HG03097 (cell line): ENCODE data around the gene PTPN2.
A peak's percentile ranks its signal among the peaks of the same experiment; 100 is the strongest.

ENCODE experiments used
- ATAC-seq: cut with Tn5 transposase; IDR thresholded peaks from one replicate; pipeline ENCODE4 v1.9.1; 2021; ENCODE audit not compliant: unreplicated experiment, low FRiP score

PTPN2 gene

DNA sequence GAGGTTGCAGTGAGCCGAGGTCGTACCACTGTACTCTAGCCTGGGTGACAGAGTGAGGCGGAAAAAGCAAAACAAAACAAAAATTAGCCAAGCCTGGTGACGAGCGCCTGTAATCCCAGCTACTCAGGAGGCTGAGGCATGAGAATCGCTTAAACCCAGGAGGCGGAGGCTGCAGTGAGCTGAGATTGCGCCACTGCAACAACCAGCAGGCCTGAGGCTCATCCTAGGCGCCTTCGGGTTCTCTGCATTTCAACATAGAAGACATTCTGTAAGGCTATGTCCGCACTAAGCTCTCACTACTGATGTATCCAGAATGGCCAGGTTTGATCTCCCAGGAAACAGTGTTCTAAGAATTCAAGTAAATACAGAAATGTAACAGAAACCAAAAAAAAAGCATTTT lies 23.5 kb downstream of the PTPN2 start:
- ATAC-seq: no peak

DNA sequence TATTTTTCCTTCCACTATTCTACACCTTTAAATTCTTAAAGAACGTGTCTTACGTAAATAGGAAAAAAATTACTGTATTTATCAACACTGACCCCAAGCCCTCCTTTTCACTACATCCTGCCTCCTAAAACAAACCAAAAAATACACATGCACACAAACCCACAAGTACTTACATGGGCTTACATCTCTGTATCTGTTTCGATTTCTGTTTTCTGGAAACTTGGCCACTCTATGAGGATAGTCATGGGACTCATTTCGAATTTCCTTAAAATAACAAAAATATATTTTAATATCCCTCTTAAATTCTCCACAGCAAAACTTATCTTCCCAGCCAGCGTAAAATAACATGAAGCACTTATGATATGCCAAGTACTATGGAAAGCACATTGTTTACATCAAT lies 25.0 kb downstream of the PTPN2 start:
- no peak for ATAC-seq

DNA sequence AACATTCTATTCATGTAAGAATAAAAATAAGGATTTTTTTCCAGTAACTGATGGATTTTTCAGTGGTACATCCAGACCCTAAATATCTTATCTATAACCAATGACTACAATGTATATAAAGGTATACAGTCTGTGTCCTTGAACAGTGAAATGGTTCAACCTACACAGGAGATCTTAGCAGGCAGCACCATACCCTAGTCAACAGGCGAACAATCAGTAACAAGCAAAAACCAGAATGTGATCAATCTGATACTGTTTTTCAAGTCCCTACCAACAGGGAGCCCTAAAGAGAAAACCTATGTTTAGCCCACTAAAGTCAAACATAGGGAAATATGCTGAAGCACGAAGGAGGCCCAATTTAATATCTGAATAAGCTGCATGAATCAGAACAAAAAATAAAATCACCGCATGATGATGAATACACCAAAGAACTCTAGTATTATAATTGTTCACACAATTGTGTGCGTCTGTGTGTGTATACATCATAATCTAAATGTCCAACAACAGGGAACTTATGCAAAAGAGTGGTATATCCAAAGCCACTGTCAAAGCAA lies 26.0 kb downstream of the PTPN2 start:
- ATAC-seq: no peak

DNA sequence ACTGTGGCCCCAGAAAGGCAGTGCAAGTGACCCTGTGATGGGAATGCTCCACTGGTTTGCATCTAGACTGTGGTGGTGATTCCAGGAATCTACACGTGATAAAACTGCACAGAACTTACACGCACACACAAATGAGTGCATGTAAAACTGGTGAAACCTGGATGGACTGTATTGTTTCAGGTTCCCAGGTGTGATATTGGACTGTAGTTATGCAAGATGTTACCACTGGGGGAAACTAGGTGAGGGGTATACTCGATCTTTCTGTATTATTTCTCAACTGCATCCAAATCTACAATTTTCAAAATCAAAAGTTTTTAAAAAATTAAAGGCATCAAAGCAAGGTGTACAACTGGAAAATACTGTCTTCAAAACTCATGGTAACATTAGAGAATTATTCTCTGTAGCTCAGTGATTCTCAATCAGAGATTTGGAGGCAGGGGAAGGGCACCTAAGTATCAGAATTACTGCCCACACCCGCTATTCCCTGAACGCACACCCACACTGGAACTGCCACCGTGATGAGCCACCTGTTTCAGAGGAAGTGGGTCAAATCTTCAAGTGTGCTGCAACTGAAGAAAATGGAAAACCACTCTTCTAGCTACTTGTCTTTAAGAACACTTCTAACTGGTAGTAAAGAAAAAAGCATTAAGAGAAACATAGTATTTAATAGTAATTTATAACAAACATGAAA lies 26.7 kb downstream of the PTPN2 start:
- no peak for ATAC-seq

DNA sequence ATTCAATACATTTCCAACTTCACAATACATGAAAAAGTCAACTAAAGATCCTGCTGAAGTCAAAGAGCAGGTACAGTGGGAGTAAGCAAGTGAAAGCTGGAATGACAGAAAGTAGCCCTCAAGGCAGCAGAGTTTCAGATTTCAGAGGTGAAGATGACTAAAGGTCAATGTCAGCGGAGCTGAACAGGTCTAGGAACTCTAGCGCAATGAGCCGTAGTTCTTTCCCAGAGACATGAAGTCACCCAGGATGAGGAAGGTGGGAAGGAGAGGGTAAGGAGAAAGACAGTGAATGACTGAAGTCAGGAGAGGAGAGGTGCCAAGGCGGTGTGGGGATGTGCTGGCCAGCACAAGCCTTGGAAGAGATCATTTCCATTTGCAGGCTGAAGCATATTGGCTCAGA lies 28.1 kb downstream of the PTPN2 start:
- ATAC-seq: no peak

DNA sequence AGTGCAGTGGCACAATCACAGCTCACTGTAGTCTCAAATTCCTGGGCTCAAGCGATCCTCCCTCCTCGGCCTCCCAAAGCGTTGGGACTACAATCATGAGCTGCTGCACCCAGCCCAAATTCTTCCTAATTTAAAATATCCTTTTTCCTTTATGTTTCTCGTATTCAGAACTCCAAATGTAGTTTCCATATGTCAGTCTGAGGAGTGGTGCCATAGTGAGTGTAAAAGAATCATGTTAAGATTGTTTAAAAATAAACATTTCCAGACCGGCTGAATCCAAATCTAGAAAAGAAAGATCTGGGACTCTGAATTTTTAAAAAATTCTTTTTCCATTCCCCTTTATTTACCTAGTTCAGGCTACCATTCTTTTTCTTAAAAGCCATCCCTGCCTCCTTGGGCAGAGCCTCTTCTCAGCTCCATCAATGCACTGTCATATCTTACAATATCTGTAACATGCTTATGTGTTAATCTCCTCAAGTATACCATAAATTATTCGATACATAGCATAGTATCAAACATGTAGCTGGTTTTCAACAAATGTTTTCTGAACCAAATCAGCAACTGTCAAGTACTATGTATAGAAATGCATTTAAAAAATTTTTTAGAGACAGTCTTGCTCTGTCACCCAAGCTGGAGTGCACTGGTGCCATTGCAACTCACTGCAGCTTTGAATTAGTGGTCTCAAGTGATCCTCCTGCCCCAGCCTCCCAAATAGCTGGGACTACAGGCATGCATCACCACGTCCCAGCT lies 31.3 kb downstream of the PTPN2 start:
- no peak for ATAC-seq

DNA sequence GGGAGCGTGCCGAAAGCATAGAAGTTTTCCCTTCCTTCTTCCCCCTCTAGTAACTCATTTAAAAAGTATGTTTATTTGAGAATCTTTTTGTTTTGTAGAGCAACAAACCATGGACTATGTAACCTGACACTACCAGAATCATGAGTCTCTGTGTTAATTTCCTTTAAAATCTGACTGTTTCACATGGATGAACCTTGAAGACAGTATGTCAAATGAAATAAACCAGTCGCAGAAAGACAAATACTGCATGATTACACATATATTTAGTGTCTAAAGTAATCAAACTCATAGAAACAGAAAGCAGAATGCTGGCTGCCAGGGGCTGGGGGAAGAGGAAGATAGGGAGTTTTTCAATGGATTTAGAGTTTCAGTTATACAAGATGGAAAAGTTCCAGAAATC lies 32.3 kb downstream of the PTPN2 start:
- ATAC-seq: no peak

DNA sequence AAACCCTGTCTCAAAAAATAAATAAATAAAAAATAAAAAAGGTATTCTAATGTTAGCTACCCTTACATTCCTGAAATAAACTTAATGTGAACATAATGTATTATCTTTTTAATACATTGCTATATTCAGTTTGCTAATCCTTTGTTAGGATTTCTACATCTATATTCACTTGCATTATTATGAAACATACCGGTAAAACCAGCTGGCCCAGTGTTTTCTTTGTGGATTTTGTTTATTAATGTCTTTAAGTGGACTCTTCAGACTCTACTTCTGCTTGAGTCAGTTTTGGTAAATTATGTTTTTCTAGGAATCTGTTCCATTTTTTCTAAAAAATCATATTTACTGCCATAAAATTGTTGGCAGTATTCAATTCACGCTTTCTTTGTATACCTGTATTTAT lies 34.5 kb downstream of the PTPN2 start:
- no peak for ATAC-seq

DNA sequence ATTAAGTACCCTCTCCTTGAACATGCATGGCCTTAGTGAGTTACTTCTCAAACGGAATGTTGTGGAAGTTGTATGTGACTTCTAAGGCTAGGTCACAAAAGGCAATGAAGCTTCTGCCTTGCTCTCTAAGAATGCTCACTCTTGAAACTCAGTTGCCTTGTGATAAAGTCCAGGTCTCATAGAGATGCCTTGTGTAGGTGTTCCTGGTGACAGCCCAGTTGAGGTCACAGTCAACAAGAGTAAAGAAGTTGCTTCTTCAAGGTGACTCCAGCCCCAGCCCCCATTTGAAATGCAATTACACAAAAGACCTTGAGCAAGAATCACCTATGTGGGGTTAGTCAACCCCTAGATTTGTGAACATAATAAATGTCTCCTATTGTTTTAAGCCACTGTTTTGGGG lies 35.6 kb downstream of the PTPN2 start:
- ATAC-seq: no peak

DNA sequence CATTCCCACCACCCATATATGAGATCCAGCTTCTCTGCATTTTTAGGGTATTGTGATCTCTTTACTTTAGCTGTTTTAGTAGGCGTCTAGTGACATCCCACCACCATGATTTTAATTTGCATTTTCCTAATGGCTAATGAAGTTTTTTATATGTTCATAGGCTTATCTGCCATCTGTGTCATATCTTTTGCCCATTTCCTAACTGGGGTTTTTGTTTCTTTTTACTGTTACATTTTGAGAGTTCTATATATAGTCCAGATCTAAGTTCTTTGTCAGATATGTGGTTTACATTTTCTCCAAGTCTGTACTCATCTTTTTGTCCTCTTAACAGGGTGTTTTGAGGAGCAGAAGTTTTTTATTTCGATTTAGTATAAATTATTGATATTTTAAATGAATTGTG lies 39.6 kb downstream of the PTPN2 start:
- ATAC-seq: no peak

DNA sequence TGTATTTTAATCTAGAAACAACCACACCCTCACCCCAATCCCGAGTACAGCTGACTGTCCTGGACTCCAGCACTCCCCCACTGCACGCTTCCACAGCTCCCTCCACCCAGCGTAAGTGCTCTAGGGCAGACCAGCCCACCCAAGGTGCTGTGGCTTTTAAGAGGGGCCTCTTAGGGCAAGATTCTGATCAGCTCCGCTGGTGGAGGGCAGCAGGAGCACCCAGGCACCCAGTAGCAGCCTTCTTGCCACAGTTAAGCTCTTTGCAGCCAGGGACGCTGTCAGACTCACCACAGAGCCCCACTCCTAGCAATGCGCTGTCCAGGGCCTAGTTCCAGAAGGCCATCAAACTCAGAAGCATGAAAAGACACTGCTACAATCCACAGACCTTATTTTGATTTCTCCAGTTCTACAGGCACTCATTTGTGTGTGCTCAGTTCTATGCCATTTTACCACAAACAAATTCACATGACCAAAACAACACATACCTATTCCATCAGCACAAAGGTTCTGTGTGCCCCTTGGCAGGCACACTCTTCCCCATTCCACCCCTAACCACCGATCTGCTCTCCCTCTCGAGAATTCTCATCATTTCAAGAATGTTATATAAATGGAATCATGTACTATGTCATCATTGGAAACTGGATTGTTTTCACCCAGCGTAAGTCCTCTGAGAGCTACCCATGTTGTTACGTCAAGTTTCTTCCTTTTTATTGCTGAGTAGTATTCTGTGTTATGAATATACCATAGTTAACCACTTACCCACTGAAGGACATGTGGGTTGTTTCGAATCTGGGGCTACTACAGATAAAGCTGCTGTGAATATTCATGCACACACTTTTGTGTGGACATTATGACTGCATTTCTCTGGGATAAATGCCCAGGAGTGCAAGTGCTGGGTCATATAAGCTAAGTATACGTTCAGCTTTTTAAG lies 40.4 kb downstream of the PTPN2 start:
- no peak for ATAC-seq

DNA sequence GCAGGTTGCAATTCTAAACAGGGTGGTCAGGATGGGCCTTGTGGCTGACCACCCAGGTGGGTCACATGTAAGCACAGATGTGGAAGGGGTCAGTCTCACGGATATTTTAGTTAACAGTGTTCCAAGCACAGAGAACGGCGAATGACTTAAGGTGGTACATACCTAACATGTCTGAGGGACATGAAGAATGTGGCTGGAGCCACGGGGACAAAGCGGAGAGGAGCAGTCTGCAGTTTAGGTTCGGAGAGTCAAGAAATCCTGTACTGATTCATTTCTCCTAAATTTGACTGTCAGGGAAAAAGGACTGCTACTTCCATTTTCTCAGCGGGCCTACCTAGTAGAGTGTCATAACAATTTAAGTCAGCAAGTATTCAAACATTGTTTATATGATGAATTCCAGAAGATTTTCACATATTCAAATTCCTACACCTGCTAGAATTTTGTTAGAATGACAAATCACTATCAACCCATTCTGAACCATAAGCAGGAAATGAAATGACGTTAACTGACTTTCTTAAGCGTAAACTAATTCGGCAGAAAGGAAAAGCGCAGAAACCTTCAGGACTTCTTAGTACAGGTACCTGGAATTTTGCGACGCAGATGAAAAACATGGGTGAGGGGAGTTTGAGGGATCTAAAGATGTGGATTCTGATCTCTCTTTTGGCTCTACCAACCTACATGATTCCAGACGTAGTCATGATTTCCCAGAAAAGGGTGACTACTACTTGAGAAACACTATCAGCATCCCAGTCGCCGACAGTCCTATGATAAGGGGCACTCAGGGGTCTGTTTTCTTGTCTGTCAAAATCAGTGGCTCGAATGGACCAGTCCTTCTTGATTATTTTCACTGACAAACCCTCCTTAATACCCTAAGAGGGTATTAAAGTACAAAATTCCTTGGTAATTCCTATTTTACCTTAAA lies 41.3 kb downstream of the PTPN2 start:
- ATAC-seq: no peak

DNA sequence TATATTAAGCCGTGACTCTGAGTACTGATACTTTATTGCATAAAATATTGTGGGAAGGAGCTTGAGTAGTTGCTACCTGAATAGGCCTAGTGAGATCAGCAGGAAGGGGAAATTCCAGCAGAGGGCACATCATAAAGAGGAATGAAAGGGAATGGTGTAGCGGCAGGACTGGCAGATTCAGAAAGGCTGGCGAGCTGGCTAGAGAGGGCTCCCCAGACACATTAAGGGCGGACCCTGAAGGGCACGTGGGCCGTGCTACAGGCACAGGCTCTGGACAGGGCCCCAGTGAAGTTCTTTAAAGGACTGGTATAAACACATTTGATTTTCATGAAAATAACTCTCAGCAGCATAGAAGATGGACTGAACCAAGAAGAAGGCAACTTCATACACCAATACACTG lies 43.0 kb downstream of the PTPN2 start:
- no peak for ATAC-seq

DNA sequence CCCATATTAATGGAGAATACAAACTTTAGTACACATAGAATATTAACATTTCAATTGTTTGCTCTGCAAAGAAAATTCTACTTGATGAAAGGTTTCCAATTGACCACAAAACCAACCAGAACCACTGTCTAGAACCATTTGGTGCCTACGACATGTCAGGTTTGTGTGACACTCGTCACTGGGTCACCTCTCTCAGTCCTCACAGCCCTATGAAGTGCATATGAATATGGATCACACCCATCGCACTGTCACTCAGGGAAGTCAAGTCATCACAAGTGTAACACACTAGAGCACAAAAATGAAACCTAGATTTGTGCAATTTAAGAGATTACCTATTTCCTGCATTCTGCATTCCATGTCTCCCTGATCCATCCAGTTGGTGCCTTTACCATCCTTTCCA lies 43.7 kb downstream of the PTPN2 start:
- no peak for ATAC-seq

DNA sequence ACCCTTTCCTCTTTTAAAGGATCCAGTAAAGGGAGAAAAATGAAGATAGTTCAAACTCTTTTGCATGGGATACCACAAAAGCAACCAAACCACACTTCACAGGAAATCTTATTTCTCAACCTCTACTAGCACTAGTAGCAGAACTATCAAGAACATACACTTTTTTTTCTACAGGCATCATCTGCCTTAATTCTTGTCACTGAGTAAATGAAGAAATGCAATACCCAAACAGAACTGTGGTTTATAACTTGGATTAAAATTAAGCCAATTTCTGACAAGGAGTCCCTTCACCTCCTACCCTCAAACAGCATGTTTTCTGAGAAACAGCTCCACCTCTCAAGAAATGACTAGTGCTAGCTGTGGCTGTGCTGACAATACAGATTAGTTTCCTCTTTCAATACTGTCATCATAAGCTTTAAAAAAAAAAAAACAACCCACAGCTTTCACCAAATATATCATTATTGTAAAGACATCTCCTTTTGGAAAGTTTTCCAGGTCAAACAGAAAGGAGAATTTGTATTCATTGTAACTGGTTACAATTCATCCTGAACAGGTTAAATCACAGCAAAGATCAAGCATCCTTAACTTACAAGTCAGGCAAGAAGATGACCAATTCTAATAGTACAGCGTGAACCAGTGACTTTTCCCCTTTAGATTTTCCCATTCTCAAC lies 44.4 kb downstream of the PTPN2 start:
- ATAC-seq: peak; percentile 64

DNA sequence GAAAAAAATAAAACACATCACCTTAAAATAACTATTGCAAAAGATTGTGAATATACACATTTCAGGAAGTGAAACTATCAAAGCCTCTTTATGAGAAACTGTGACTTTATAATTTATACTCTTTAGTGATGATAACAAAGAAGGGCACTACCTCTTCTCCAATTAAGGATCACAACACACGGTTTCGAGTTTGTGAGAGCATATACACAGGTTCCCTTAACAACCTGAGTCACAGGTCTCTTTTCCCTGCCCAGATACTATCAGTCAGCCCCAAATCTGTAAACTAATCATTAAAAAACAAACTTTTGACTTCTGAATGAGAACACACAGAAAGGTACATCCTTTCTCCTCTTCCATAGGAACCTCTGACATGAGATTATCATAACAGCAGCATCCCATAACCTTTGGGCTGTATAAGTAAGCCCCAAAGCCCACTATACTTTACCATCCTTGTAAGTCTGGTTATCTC lies 44.9 kb downstream of the PTPN2 start:
- ATAC-seq: peak; percentile 35

DNA sequence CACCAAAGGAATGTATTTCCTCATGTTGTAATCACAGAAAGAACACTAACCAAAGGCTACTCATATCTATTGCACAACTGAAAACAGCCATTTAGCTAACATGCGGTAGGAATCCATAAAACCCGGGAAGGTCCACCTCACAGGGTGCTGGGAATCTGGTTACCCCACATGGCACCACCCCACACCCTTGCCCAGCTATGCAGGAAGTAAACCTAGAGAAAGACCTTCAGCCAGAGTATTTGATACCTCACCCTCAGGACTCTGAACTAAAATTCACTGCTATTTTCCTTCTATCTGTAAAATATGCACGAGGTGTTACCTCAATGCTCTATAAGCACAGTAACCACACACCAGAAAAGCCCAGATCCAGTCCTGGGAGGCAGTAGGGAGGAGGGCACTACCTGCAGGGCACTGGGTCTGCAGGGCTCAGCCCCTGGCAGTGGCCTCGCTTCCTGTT lies 45.8 kb downstream of the PTPN2 start:
- ATAC-seq: no peak

DNA sequence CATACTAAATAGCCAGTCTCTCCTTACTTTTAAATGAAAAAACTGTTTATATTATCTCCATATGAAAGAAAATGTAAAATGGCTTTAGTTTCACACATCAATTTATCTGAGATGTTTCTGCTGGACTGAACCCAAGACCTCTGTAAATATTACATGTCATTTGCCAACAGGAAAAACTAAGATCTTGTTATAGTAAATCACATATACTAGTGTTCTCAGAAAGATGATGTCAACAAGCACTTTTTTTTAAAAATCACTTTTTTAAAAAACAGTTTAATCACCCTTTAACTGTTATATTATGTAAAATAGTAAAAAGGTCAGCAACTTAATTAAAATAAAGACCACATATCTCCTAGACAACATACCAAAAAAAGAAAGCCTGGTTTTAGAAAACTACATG lies 46.3 kb downstream of the PTPN2 start:
- ATAC-seq: no peak

DNA sequence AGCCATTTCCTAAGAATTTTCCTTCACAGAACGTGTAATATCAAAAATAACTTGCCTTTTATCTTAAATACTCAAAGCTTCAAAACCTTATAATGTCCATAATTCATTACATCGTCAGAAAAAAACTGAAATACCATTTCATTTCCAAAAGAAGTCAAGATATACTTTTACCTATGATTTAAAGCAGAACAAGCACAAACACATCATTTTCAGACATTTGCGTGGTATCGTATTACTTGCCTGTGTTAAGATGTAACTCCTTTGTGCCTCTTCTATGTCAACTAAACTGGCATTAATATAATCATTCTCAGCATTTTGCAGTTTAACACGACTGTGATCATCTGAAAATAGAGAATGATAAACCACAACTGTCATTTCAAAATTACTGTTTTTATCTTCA lies 47.5 kb downstream of the PTPN2 start:
- ATAC-seq: no peak
